Neural progenitor cell (in vitro differentiated cells): ENCODE measurements around the gene TSPAN17.

Experiments
- EZH2 ChIP-seq: fragments of 200-600 bp; sonication (generic); IDR thresholded peaks from 2 replicates; pipeline ENCODE4 v1.6.1; 2017; ENCODE audit warnings: antibody characterized with exemption, mild to moderate bottlenecking, moderate library complexity
- TF ChIP-seq, protein P1 (sequence below): fragments of 200-600 bp; sonication (generic); IDR thresholded peaks from 2 replicates; pipeline ENCODE4 v1.5.1; 2017; ENCODE audit warnings: antibody characterized with exemption, mild to moderate bottlenecking

GRCh38 chr5:176639208-176639607 is 8.1 kb upstream of the TSPAN17 start:
- TF ChIP-seq, protein P1, sequence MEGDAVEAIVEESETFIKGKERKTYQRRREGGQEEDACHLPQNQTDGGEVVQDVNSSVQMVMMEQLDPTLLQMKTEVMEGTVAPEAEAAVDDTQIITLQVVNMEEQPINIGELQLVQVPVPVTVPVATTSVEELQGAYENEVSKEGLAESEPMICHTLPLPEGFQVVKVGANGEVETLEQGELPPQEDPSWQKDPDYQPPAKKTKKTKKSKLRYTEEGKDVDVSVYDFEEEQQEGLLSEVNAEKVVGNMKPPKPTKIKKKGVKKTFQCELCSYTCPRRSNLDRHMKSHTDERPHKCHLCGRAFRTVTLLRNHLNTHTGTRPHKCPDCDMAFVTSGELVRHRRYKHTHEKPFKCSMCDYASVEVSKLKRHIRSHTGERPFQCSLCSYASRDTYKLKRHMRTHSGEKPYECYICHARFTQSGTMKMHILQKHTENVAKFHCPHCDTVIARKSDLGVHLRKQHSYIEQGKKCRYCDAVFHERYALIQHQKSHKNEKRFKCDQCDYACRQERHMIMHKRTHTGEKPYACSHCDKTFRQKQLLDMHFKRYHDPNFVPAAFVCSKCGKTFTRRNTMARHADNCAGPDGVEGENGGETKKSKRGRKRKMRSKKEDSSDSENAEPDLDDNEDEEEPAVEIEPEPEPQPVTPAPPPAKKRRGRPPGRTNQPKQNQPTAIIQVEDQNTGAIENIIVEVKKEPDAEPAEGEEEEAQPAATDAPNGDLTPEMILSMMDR: no peak
- no peak for TF ChIP-seq EZH2
